BJ (cell line): ENCODE measurements around the gene HLA-DQB1. TPM values are rescaled to one million over a fixed set of nuclear protein-coding genes. Genes with fewer than 3 reads are reported as not detected.
"Not testable (repeated sequence)": the region's sequence is repeated elsewhere in the genome, so short reads cannot be mapped to it uniquely, and the experiment has no call there.

Experiments
- CTCF ChIA-PET: fragments of 350-600 bp; formaldehyde crosslinking; extraction: SDS; loops from one replicate; lab custom pipeline; 2021; ENCODE audit warnings: antibody characterized with exemption, inconsistent platforms; lab: Yijun Ruan, JAX
- POLR2A ChIA-PET: fragments of 300-600 bp; sonication (Branson Sonifier 250); formaldehyde crosslinking; extraction: SDS; loops from one replicate; lab custom pipeline; 2021; ENCODE audit warnings: antibody characterized with exemption; lab: Charles Lee
- DNase-seq: peaks from one replicate; pipeline ENCODE4 v3.0.0-alpha.2; 2011; ENCODE audit warnings: low read depth
- H3K27me3 ChIP-seq: 2 replicates; pipeline ENCODE4 v1.6.0; 2011; ENCODE audit warnings: low read length; ENCODE audit not compliant: control insufficient read depth, insufficient read depth
- H3K36me3 ChIP-seq: 2 replicates; pipeline ENCODE4 v1.5.1; 2011; ENCODE audit warnings: low read length; ENCODE audit not compliant: control insufficient read depth, insufficient read depth
- H3K4me3 ChIP-seq: 2 replicates; pipeline ENCODE4 v1.5.1; 2011; ENCODE audit warnings: low read depth, mild to moderate bottlenecking, control low read depth, low read length
- CTCF ChIP-seq: IDR thresholded peaks from 2 replicates; pipeline ENCODE4 v1.5.1; 2011; ENCODE audit warnings: low read depth, mild to moderate bottlenecking, control low read depth, inconsistent platforms, low read length, moderate library complexity; ENCODE audit not compliant: insufficient read depth
- polyA plus RNA-seq: library from polyadenylated mRNA; depleted of rRNA; stranded (reverse); fragments of >200 nt; gene quantifications from 2 replicates; pipeline ENCODE4 v1.2.3, GENCODE V29; 2011

HLA-DQB1 gene
- polyA plus RNA-seq, 1 experiment = not detected

DNA sequence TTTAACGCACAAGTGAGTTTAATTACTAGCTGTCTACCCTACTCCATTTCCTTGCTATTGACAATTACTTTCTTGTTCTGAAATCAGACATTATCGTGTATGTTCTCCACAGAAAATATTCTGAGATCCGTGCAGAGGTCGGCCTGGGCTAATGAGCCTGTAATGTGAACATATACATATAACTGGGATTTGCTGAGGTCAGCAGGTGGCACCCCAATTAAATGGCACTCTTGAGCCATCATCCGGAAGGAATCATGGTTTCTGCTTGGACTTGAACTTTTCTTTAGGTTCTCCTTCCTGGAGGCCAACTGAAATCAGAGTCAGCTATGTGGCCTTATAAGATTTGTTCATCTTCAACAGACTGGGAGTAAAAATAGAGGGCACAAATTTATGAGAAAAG is 3.6 kb downstream of the HLA-DQB1 start:
- DNase-seq = no peak
- Histone ChIP-seq H3K4me3 (no peak overlapping the region), H3K27me3 (no peaks in the 10 kb centered on the region), H3K36me3 (no peaks in the 10 kb centered on the region)
- no peak for TF ChIP-seq CTCF
- CTCF ChIA-PET = interaction anchor here (0.7 kb wide), 1 partner anchor 83 kb away, joined by 3 read pairs; no protein-coding TSS in a partner anchor
- POLR2A ChIA-PET = no interaction called here

DNA sequence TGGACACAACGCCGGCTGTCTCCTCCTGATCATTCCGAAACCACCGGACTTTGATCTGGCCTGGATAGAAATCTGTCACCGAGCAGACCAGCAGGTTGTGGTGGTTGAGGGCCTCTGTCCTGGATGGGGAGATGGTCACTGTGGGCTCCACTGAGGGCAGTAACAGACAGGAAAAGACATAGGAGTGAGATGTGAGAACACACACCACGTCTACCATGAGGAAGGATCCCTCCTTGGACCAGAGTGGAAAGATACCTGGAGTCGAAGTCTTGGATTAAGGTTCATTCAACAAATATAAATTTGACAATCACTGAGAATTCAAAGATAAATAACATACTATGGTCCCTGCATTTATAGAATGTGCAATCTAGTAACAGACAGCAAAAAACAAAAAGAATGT is 4.4 kb downstream of the HLA-DQB1 start:
- H3K4me3 ChIP-seq = no peak overlapping the region
- no peaks in the 10 kb centered on the region for H3K36me3 ChIP-seq
- POLR2A ChIA-PET = no interaction called here
- H3K27me3 ChIP-seq = no peaks in the 10 kb centered on the region
- CTCF ChIA-PET = no interaction called here
- TF ChIP-seq CTCF = no peak
- no peak for DNase-seq

- POLR2A ChIA-PET = no interaction called here
- TF ChIP-seq CTCF = no peak
These were observed 6.4 kb downstream of the HLA-DQB1 start for GRCh38 chr6:32659856-32660595.

GRCh38 chr6:32658268-32658897 is 8.1 kb downstream of the HLA-DQB1 start:
- POLR2A ChIA-PET = no interaction called here
- TF ChIP-seq CTCF = no peak
- Histone ChIP-seq H3K27me3 (no peaks in the 10 kb centered on the region), H3K4me3 (no peak overlapping the region), H3K36me3 (no peaks in the 10 kb centered on the region)
- CTCF ChIA-PET = no interaction called here
- DNase-seq = no peak

More at GRCh38 chr6:32659856-32660595, 6.4 kb downstream of the HLA-DQB1 start:
- Histone ChIP-seq H3K36me3 (no peaks in the 10 kb centered on the region), H3K27me3 (no peaks in the 10 kb centered on the region), H3K4me3 (no peak overlapping the region)
- no peak for DNase-seq
- CTCF ChIA-PET = no interaction called here

DNA sequence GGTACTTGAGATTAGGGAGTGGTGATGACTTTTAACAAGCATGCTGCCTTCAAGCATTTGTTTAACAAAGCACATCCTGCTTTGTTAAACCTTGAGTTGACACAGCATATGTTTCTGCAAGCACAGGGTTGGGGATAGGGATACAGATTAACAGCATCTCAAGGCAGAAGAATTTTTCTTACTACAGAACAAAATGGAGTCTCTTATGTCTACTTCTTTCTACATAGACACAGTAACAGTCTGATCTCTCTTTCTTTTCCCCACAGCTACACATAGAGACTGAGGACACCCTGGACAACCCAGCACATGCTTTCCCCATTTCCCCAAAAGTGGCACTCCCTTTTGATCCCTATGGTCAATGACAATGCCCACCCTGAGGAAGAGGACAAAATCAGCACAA is 8.6 kb downstream of the HLA-DQB1 start:
- H3K36me3 ChIP-seq, POLR2A ChIA-PET, H3K27me3 ChIP-seq, CTCF ChIA-PET, DNase-seq, H3K4me3 ChIP-seq: not testable (repeated sequence)

DNA sequence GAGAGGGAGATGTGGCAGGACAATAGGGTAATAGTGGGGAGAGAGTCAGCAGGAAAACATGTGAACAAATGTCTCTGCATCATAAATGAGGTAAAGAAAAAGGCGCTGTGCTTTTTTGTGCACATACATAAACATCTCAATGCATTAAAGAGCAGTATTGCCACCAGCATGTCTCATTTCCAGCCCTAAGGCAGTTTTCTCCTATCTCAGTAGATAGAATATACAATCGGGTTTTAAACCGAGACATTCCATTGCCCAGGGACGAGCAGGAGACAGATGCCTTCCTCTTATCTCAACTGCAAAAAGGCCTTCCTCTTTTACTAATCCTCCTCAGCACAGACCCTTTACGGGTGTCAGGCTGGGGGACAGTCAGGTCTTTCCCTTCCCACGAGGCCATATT is 9.1 kb downstream of the HLA-DQB1 start:
- DNase-seq, POLR2A ChIA-PET, H3K4me3 ChIP-seq, CTCF ChIA-PET, H3K27me3 ChIP-seq, H3K36me3 ChIP-seq: not testable (repeated sequence)
